GOT3 (cell line): ENCODE data around the gene MRPL57.
"Not testable (repeated sequence)": the region's sequence is repeated elsewhere in the genome, so short reads cannot be mapped to it uniquely, and the experiment has no call there.

Source experiments
- DNase-seq: peaks from one replicate; lab custom pipeline; 2025; ENCODE audit warnings: mixed read lengths; lab: John Stamatoyannopoulos, UW

MRPL57 gene

GRCh38 chr13:21176215-21176981 is at the start of gene MRPL57, which contains the start of gene SKA3:
MRPL57 (plus strand) TSS chr13:21176658; CDS start chr13:21176917, 259 bp downstream.
SKA3 (minus strand) TSS chr13:21176552; CDS start chr13:21176477, 75 bp downstream.
- peak; percentile 87 for DNase-seq

- no peak for DNase-seq
Measured at GRCh38 chr13:21130116-21130515, 46.3 kb upstream of the MRPL57 start.

GRCh38 chr13:21133077-21133476 is 43.4 kb upstream of the MRPL57 start:
- DNase-seq = no peak

- no peak for DNase-seq
Measured at GRCh38 chr13:21134475-21134874, 42.0 kb upstream of the MRPL57 start.

GRCh38 chr13:21135833-21136232 is 40.6 kb upstream of the MRPL57 start:
- not testable (repeated sequence) for DNase-seq

- no peak for DNase-seq
Measured at GRCh38 chr13:21137696-21138095, 38.8 kb upstream of the MRPL57 start.

- DNase-seq = no peak
Measured at GRCh38 chr13:21138561-21138960, 37.9 kb upstream of the MRPL57 start.

- DNase-seq = no peak
Measured at GRCh38 chr13:21139374-21139773, 37.1 kb upstream of the MRPL57 start.

GRCh38 chr13:21142766-21143165 is 33.7 kb upstream of the MRPL57 start:
- no peak for DNase-seq

GRCh38 chr13:21147827-21148226 is 28.6 kb upstream of the MRPL57 start:
- no peak for DNase-seq

GRCh38 chr13:21148557-21149258 is 27.8 kb upstream of the MRPL57 start:
- DNase-seq = no peak

GRCh38 chr13:21149568-21149967 is 26.9 kb upstream of the MRPL57 start:
- DNase-seq = no peak

- DNase-seq = no peak
Measured at GRCh38 chr13:21150013-21150412, 26.4 kb upstream of the MRPL57 start.

GRCh38 chr13:21152251-21152899 is 24.1 kb upstream of the MRPL57 start:
- no peak for DNase-seq

- no peak for DNase-seq
Measured at GRCh38 chr13:21164631-21165030, 11.8 kb upstream of the MRPL57 start.

GRCh38 chr13:21165606-21166005 is 10.9 kb upstream of the MRPL57 start:
- DNase-seq = not testable (repeated sequence)

- no peak for DNase-seq
Measured at GRCh38 chr13:21171420-21171819, 5.0 kb upstream of the MRPL57 start.

- DNase-seq = not testable (repeated sequence)
Measured at GRCh38 chr13:21173767-21174166, 2.7 kb upstream of the MRPL57 start.

- no peak for DNase-seq
Measured at GRCh38 chr13:21175656-21176214, 723 bp upstream of the MRPL57 start.

- DNase-seq = no peak
Measured at GRCh38 chr13:21176982-21177284, 475 bp downstream of the MRPL57 start.

- no peak for DNase-seq
Measured at GRCh38 chr13:21181671-21182070, 5.2 kb downstream of the MRPL57 start.

GRCh38 chr13:21186410-21186809 is 10.0 kb downstream of the MRPL57 start:
- not testable (repeated sequence) for DNase-seq

GRCh38 chr13:21194756-21195155 is 18.3 kb downstream of the MRPL57 start:
- not testable (repeated sequence) for DNase-seq
